ENCODE results near the gene OR6N1. TPM values are rescaled to one million over a fixed set of nuclear protein-coding genes. Genes with fewer than 3 reads are reported as not detected.

Gene OR6N1
- total and polyA plus RNA-seq, 3 donors from 2014 or later, result 1.0 TPM; not detected in 2

Small RNA genes lying within 50 kb of the gene (small RNA-seq; reads per million reads assigned to genes)
- gene OR2AQ1P, result 0 reads per million in 2 donors

Other genes with a start within 250 kb of the OR6N1 start
- not detected for gene OR6Y1, start 217.8 kb downstream of the OR6N1 start, total RNA-seq
- gene OR6Y1, start 217.8 kb downstream of the OR6N1 start, polyA plus RNA-seq (ENCODE audit: insufficient read depth, low read depth, low replicate concordance), result not detected
- gene OR6P1, start 201.6 kb downstream of the OR6N1 start, total RNA-seq, result not detected
- gene OR6P1, start 201.6 kb downstream of the OR6N1 start, polyA plus RNA-seq (ENCODE audit: insufficient read depth, low read depth, low replicate concordance), result not detected
- gene OR10X1, start 192.3 kb downstream of the OR6N1 start, total RNA-seq, result not detected
- not detected for gene OR10X1, start 192.3 kb downstream of the OR6N1 start, polyA plus RNA-seq (ENCODE audit: insufficient read depth, low read depth, low replicate concordance)
- gene OR10Z1, start 166.9 kb downstream of the OR6N1 start, total RNA-seq, result not detected
- gene OR10Z1, start 166.9 kb downstream of the OR6N1 start, polyA plus RNA-seq (ENCODE audit: insufficient read depth, low read depth, low replicate concordance), result not detected
- gene SPTA1, start 85.5 kb downstream of the OR6N1 start, total RNA-seq, result 1 to 10 TPM; 3.4 to 4.2 TPM
- gene SPTA1, start 85.5 kb downstream of the OR6N1 start, polyA plus RNA-seq (ENCODE audit: insufficient read depth, low read depth, low replicate concordance), result 6.8 TPM
- gene OR6K2, start 71.5 kb downstream of the OR6N1 start, total RNA-seq, result not detected
- gene OR6K2, start 71.5 kb downstream of the OR6N1 start, polyA plus RNA-seq (ENCODE audit: insufficient read depth, low read depth, low replicate concordance), result not detected
- gene OR6K3, start 51.5 kb downstream of the OR6N1 start, total RNA-seq, result under 1 TPM in 1 of 2 donors, not detected in 1; 0.19 TPM
- gene OR6K3, start 51.5 kb downstream of the OR6N1 start, polyA plus RNA-seq (ENCODE audit: insufficient read depth, low read depth, low replicate concordance), result not detected
- not detected for gene OR6K6, start 17.5 kb downstream of the OR6N1 start, total RNA-seq
- gene OR6K6, start 17.5 kb downstream of the OR6N1 start, polyA plus RNA-seq (ENCODE audit: insufficient read depth, low read depth, low replicate concordance), result not detected
- not detected for gene OR6N2, start 9.0 kb upstream of the OR6N1 start, total RNA-seq
- gene OR6N2, start 9.0 kb upstream of the OR6N1 start, polyA plus RNA-seq (ENCODE audit: insufficient read depth, low read depth, low replicate concordance), result not detected
- gene MNDA, start 59.2 kb upstream of the OR6N1 start, total RNA-seq, result 10 to 100 TPM; 11.5 to 12.8 TPM
- gene MNDA, start 59.2 kb upstream of the OR6N1 start, polyA plus RNA-seq (ENCODE audit: insufficient read depth, low read depth, low replicate concordance), result 6.8 TPM
- 1 to 10 TPM in 1 of 2 donors, under 1 TPM in 1; 0.56 to 1.2 TPM for gene PYHIN1, start 159.4 kb upstream of the OR6N1 start, total RNA-seq
- gene PYHIN1, start 159.4 kb upstream of the OR6N1 start, polyA plus RNA-seq (ENCODE audit: insufficient read depth, low read depth, low replicate concordance), result 0.58 TPM
- gene IFI16, start 237.7 kb upstream of the OR6N1 start, total RNA-seq, result 10 to 100 TPM; 34.3 to 39.8 TPM
- gene IFI16, start 237.7 kb upstream of the OR6N1 start, polyA plus RNA-seq (ENCODE audit: insufficient read depth, low read depth, low replicate concordance), result 35.7 TPM

Data from testis (tissue), 3 donors.